ENCODE results near the gene FBXW7. TPM values are rescaled to one million over a fixed set of nuclear protein-coding genes. Genes with fewer than 3 reads are reported as not detected.

FBXW7 gene
- polyA plus RNA-seq, 1 donor from 2014 or later, result 55.7 TPM

DNA sequence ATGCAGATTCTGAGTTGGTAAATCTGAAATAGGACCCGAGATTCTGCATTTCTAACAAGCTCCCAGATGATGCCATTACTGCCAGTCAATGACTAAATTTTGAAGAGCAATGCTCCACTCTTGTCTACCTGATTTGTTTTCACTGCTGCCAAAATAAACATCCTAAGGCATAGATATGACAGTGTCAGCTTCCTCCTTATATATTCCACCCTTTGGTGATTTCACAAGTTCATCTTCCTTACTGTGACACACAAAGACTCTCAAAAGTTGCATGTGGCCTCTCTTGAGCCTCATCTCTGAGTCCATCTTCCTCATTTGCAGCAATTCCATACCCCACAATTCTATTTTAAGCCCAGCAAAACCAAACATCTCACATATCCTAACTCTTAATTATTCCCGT lies 110.9 kb downstream of the FBXW7 start:
- TF ChIP-seq, protein P1, sequence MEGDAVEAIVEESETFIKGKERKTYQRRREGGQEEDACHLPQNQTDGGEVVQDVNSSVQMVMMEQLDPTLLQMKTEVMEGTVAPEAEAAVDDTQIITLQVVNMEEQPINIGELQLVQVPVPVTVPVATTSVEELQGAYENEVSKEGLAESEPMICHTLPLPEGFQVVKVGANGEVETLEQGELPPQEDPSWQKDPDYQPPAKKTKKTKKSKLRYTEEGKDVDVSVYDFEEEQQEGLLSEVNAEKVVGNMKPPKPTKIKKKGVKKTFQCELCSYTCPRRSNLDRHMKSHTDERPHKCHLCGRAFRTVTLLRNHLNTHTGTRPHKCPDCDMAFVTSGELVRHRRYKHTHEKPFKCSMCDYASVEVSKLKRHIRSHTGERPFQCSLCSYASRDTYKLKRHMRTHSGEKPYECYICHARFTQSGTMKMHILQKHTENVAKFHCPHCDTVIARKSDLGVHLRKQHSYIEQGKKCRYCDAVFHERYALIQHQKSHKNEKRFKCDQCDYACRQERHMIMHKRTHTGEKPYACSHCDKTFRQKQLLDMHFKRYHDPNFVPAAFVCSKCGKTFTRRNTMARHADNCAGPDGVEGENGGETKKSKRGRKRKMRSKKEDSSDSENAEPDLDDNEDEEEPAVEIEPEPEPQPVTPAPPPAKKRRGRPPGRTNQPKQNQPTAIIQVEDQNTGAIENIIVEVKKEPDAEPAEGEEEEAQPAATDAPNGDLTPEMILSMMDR (IDR thresholded peaks at IDR 0.05; ENCODE audit: poor library complexity, severe bottlenecking), result no peak
- no peak for TF ChIP-seq TAF1 (IDR thresholded peaks at IDR 0.05; ENCODE audit: low read depth)
- no peak for TF ChIP-seq MXI1 (conservative IDR thresholded peaks at IDR 0.05; ENCODE audit: poor library complexity, severe bottlenecking)
- TF ChIP-seq, protein P2, sequence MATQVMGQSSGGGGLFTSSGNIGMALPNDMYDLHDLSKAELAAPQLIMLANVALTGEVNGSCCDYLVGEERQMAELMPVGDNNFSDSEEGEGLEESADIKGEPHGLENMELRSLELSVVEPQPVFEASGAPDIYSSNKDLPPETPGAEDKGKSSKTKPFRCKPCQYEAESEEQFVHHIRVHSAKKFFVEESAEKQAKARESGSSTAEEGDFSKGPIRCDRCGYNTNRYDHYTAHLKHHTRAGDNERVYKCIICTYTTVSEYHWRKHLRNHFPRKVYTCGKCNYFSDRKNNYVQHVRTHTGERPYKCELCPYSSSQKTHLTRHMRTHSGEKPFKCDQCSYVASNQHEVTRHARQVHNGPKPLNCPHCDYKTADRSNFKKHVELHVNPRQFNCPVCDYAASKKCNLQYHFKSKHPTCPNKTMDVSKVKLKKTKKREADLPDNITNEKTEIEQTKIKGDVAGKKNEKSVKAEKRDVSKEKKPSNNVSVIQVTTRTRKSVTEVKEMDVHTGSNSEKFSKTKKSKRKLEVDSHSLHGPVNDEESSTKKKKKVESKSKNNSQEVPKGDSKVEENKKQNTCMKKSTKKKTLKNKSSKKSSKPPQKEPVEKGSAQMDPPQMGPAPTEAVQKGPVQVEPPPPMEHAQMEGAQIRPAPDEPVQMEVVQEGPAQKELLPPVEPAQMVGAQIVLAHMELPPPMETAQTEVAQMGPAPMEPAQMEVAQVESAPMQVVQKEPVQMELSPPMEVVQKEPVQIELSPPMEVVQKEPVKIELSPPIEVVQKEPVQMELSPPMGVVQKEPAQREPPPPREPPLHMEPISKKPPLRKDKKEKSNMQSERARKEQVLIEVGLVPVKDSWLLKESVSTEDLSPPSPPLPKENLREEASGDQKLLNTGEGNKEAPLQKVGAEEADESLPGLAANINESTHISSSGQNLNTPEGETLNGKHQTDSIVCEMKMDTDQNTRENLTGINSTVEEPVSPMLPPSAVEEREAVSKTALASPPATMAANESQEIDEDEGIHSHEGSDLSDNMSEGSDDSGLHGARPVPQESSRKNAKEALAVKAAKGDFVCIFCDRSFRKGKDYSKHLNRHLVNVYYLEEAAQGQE (IDR thresholded peaks at IDR 0.05; ENCODE audit: borderline replicate concordance), result no peak
- no peak for TF ChIP-seq RAD21 (conservative IDR thresholded peaks at IDR 0.05)
- no peak for TF ChIP-seq SMC3 (conservative IDR thresholded peaks at IDR 0.05; ENCODE audit: poor library complexity)
- no peak for TF ChIP-seq POLR2AphosphoS5 (IDR thresholded peaks at IDR 0.05)
- no peak for TF ChIP-seq EZH2 (IDR thresholded peaks at IDR 0.05; ENCODE audit: borderline replicate concordance, insufficient read depth, low read length, poor library complexity, severe bottlenecking)
- Histone ChIP-seq H3K4me2 (ENCODE audit: low read length) (no peak overlapping the region), H3K4me3 (ENCODE audit: low read length) (no peak overlapping the region), H3K9me2 (ENCODE audit: insufficient read depth, low read length) (no peaks in the 10 kb centered on the region), H3F3A (ENCODE audit: insufficient read depth, low read length, poor library complexity, severe bottlenecking) (no peaks in the 10 kb centered on the region), H3K79me2 (replicated peaks; ENCODE audit: insufficient read depth, low read length) (no peaks in the 10 kb centered on the region), H3K27ac (ENCODE audit: low read length) (no peak overlapping the region), H3K9ac (ENCODE audit: low read length) (no peak overlapping the region), H3K27me3 (ENCODE audit: insufficient read depth, low read depth, low read length) (no peaks in the 10 kb centered on the region), H3K9me3 (ENCODE audit: low read length) (no peaks in the 10 kb centered on the region), H3K36me3 (ENCODE audit: insufficient read depth, low read length) (no peaks in the 10 kb centered on the region), H4K20me1 (ENCODE audit: insufficient read depth) (no peaks in the 10 kb centered on the region), H2AFZ (ENCODE audit: low read depth, low read length) (no peak overlapping the region)

DNA sequence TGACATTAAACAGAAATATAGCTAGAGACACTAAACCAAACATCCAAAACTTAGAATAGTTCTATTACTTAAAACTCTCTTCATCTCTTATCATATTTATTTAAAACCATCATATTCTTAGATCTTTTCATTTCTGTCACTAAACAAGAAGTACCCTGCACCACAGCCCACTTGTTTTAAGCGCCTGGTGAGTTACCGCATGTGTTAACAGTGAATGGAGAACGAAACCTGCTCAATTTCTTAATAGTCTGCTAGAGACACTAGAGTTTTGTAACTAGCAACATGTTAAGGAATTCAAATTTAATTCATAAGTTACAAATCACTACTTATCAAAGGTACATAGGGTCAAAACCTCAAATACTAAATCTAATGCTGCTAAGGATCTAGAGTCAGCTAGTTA lies 111.5 kb downstream of the FBXW7 start:
- no peaks in the 10 kb centered on the region for H3K9me3 ChIP-seq (ENCODE audit: low read length)
- H3K27me3 ChIP-seq (ENCODE audit: insufficient read depth, low read depth, low read length), result no peaks in the 10 kb centered on the region
- H3K4me2 ChIP-seq (ENCODE audit: low read length), result no peak overlapping the region
- no peaks in the 10 kb centered on the region for H3K79me2 ChIP-seq (replicated peaks; ENCODE audit: insufficient read depth, low read length)
- no peak for TF ChIP-seq TAF1 (IDR thresholded peaks at IDR 0.05; ENCODE audit: low read depth)
- TF ChIP-seq MXI1 (conservative IDR thresholded peaks at IDR 0.05; ENCODE audit: poor library complexity, severe bottlenecking), result no peak
- TF ChIP-seq, protein P2 (IDR thresholded peaks at IDR 0.05; ENCODE audit: borderline replicate concordance), result no peak
- TF ChIP-seq EP300 (conservative IDR thresholded peaks at IDR 0.05; ENCODE audit: poor library complexity, severe bottlenecking), result no peak
- H4K20me1 ChIP-seq (ENCODE audit: insufficient read depth), result no peaks in the 10 kb centered on the region
- no peak overlapping the region for H3K27ac ChIP-seq (ENCODE audit: low read length)
- H3K9ac ChIP-seq (ENCODE audit: low read length), result no peak overlapping the region
- H2AFZ ChIP-seq (ENCODE audit: low read depth, low read length), result no peak overlapping the region
- H3K4me3 ChIP-seq (ENCODE audit: low read length), result no peak overlapping the region
- no peaks in the 10 kb centered on the region for H3K36me3 ChIP-seq (ENCODE audit: insufficient read depth, low read length)
- no peaks in the 10 kb centered on the region for H3F3A ChIP-seq (ENCODE audit: insufficient read depth, low read length, poor library complexity, severe bottlenecking)
- H3K9me2 ChIP-seq (ENCODE audit: insufficient read depth, low read length), result no peaks in the 10 kb centered on the region

Measured in neural cell (in vitro differentiated cells).